ENCODE data around the gene MALAT1. TPM values are rescaled to one million over a fixed set of nuclear protein-coding genes. Genes with fewer than 3 reads are reported as not detected.

The MALAT1 gene
- total and polyA plus RNA-seq, 2 donors (not counting 1 experiment from before 2014, with no cell fraction given) = 646 to 32,417 TPM

- WGBS (ENCODE audit: insufficient coverage) = 80% methylated on average over 3 of the region's 12 CpGs
- ATAC-seq (ENCODE audit: low read depth) = no peak
- peaks cover 55% of the 10 kb centered on the region for H3K79me2 ChIP-seq (ENCODE audit: control insufficient read depth, insufficient read depth, low read length)
- peaks cover 45 to 53% of the 10 kb centered on the region in 2 donors for H3K4me1 ChIP-seq (ENCODE audit: control insufficient read depth in 2 of 2, insufficient read depth in 2 of 2, low read length in 2 of 2)
- H4K20me1 ChIP-seq (ENCODE audit: control insufficient read depth, insufficient read depth, low read length, poor library complexity, severe bottlenecking) = peaks cover 66% of the 10 kb centered on the region
- peaks cover 1 to 58% of the 10 kb centered on the region in 2 experiments for H3K36me3 ChIP-seq (replicated peaks in 1 of 2; ENCODE audit: control extremely low read depth in 1 of 2, control insufficient read depth in 1 of 2, extremely low read depth in 1 of 2, insufficient read depth in 2 of 2, low read length in 1 of 2)
- POLR2A ChIA-PET = interaction anchor here (0.5 to 20.7 kb wide), 26 partner anchors 8 to 176 kb away, joined by 3 to 1159 read pairs (median 4); partner anchors contain the start of genes MALAT1, NEAT1 and SLC25A45
- DNase-seq = peak; percentile 46
- Mint-ChIP-seq H3K27ac (peak overlapping the region; percentile 78), H3K4me1 (peaks cover 55% of the 10 kb centered on the region), H3K9me3 (ENCODE audit: insufficient read depth) (no peaks in the 10 kb centered on the region), H3K27me3 (no peaks in the 10 kb centered on the region), H3K4me3 (no peak overlapping the region)
- CTCF ChIA-PET = interaction anchor here (0.6 to 17.5 kb wide), 14 partner anchors 6 to 231 kb away, joined by 3 to 541 read pairs (median 6); partner anchors contain the start of genes FRMD8, MALAT1, NEAT1 and SLC25A45
- TF ChIP-seq EZH2 (IDR thresholded peaks at IDR 0.05; ENCODE audit: borderline replicate concordance, insufficient read depth, low read depth, low read length, poor library complexity, severe bottlenecking) (no peak), CTCF (IDR thresholded peaks at IDR 0.05) (no peak)
- H3K4me3 ChIP-seq (ENCODE audit: control extremely low read depth in 1 of 5, extremely low read depth in 1 of 5, insufficient read depth in 1 of 5, low read depth in 2 of 5, low read length in 4 of 5) = peak overlapping the region; percentile 76 to 100 (median 93)
- peak overlapping the region; percentile 97 for H3K4me2 ChIP-seq (replicated peaks; ENCODE audit: low read depth, low read length, poor library complexity, severe bottlenecking)
- H3K9ac ChIP-seq (ENCODE audit: low read length) = peak overlapping the region; percentile 97
- no peak overlapping the region for H2AFZ ChIP-seq (ENCODE audit: insufficient read depth, low read depth, low read length, poor library complexity, severe bottlenecking)
- no peaks in the 10 kb centered on the region for H3K9me3 ChIP-seq (ENCODE audit: control extremely low read depth in 1 of 3, control insufficient read depth in 2 of 3, insufficient read depth in 1 of 3, low read length in 2 of 3)
- H3K27ac ChIP-seq (ENCODE audit: low read length in 2 of 2) = peak overlapping the region; percentile 65 to 99
- H3K27me3 ChIP-seq (replicated peaks in 1 of 4; ENCODE audit: control extremely low read depth in 1 of 4, control insufficient read depth in 3 of 4, insufficient read depth in 4 of 4, low read length in 3 of 4) = no peaks in the 10 kb centered on the region
- intact Hi-C loops (cut with micrococcal nuclease) = no loop called here
These were observed 6.8 kb downstream of the MALAT1 start for GRCh38 chr11:65505466-65506289.
